NCI-H2196 treated with DMSO at 0.1 percent for 48 hours (cell line): ENCODE results near the gene SPG7.

Experiments used
- DNase-seq: peaks from one replicate; lab custom pipeline; 2025; ENCODE audit not compliant: unreplicated experiment; lab: John Stamatoyannopoulos, UW

Gene SPG7

DNA sequence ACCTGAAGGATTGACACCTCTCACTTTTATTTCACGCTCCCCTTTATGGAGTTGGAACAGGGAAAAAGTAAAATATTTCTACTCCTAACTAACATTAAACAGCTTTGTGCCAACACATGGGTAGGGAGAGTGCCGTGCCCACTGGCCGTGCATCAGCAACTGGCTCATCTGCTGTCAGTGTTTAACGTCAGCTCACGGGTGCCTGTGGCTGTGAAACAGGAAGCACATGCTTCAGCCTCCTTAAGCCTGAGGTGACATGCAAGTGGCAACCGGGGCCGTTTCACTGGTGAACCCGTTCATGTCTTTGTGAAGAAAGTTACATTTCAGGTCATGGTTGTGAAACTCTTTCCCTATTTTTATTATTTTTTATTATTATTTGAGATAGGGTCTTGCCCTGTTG lies 3.2 kb downstream of the SPG7 start:
- DNase-seq: no peak

DNA sequence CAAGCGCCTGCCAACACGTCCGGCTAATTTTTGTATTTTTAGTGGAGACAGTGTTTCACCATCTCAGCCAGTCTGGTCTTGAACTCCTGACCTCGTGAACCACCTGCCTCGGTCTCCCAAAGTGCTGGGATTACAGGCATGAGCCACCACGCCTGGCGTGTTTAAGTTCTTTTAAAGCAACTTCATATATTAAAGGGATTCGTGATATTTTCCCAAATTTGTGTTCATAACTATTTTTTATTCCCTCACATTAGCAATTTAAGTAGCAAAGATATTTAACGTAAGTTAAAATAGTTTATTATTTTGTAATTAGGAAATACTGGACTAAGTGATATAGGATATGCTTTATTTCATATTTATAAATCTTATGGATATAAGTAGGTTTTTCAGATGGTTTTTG lies 4.2 kb downstream of the SPG7 start:
- no peak for DNase-seq

DNA sequence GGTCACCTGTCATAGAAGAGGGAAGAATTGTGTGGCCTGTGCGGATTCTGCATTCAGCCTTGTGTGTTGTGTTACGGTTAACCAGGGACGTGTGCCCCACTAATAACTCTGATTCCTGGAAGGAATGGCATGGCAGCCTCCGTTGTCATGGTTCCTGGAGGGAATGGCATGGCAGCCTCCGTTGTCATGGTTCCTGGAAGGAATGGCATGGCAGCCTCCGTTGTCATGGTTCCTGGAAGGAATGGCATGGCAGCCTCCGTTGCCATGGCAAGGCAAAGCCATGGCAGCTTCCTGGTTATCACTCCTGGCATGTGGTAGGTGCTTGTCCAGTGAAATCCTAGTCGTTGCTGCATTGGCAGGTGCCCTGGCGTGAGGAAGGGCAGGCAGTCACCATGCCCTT lies 8.9 kb downstream of the SPG7 start:
- DNase-seq: no peak

DNA sequence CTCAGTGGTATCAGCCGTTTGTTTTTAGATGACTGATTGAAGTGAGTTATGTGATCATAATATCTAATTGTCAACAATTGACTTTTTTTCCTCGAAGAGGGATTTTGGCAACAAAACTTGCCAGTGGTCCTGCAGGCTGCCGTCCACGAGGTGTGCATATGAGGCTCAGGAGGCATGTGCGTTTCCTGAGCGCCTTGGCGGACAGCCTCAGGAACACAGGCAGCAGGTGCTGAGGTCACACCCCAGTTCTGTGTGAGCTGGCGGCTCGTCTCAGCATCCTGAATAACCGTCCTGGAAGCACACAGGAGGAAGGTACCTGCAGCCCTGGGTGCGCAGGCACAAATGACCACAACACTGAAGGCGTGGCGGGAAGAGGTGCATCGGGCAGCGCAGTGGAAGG lies 11.7 kb downstream of the SPG7 start:
- no peak for DNase-seq

DNA sequence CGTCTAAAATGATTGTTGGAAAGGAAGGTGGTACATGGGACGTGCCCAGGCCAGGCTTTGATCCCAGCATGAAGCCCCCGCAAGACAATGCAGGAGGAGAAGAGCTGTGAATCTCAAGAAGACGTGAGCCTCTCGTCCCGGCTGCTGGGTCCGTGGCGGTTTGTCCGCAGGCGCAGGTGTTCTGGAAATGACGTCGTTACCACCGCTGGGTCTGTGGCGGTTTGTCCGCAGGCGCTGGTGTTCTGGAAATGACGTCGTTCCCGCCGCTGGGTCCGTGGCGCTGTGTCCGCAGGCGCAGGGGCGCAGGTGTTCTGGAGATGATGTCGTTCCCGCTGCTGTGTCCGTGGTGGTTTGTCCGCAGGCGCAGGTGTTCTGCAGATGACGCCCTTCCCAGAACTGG lies 14.1 kb downstream of the SPG7 start:
- DNase-seq: no peak

DNA sequence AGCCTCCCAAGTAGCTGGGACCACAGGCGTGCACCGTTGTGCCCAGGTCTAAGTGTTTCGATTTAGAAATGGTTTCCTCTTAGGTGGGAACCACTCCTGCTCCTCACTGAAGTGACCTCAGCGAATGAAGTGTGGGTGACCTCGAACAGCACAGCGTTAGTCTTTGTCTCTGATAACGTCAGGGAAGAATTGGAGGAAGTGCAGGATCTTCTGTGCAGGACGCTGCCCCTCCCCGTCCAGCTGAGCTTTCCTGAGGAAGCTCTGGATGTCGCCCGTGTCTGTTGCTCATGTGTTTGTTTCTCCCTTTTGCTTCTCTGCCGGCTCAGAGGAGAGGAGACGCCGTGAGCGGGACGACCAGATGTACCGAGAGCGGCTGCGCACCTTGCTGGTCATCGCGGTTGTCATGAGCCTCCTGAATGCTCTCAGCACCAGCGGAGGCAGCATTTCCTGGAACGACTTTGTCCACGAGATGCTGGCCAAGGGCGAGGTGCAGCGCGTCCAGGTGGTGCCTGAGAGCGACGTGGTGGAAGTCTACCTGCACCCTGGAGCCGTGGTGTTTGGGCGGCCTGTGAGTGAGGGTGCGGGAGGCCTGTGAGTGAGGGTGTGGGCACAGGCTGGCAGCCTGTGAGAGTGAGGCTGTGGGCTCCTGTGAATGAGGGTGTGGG lies 15.6 kb downstream of the SPG7 start:
- DNase-seq: no peak

DNA sequence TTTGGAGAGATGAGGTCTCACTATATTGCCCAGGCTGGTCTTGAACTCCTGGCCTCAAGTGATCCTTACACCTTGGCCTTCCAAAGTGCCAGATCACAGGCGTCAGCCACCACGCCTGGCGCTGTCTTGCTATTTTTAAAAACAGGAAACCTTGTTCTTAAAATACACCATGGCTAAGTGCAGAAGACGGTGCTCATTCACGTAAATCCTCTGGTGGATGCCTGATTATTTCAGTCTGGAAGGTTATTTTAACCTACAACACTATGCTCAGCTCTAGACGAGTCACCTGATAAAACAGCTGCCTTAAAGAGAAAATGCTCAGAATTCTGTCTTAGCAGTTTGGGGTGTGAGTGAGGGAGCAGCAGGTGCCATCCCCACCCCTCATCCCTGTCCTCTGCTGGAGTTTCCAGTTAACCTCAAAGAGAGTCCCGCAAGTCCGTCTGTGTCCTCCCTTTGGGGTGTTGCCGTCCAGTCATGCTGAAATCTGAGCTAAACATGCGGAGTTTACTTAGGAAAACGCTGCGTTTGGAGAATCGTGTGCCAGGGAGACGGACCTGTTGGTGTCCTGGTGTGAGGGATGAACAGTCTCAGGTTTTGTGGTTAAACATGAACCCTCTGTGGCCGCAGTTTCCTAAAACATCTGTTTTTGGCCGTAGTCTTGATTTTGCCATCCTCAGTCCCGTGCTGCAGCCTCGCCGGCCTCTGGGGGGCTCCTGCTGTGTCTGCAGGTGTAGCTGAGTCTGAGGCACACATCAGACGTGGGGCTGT lies 17.1 kb downstream of the SPG7 start:
- DNase-seq: no peak

DNA sequence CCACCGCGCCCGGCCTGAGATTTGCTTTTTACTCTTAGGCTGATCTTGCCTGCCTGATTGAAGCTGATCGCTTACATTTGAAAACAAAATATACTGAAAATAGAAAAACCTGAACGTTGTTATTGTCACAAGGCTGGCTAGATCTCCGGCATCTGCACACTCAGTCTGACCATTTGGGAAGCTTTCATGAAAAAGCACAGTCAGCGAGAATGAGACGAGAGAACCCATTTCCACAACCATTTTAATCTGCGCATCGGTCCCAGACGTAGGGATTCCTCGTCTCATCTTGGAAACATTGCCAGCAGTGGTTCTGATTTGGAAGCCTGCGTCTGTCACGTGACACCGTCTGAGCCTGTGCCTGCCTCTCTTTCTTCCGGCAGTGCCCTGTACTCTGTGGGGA lies 20.9 kb downstream of the SPG7 start:
- DNase-seq: no peak

DNA sequence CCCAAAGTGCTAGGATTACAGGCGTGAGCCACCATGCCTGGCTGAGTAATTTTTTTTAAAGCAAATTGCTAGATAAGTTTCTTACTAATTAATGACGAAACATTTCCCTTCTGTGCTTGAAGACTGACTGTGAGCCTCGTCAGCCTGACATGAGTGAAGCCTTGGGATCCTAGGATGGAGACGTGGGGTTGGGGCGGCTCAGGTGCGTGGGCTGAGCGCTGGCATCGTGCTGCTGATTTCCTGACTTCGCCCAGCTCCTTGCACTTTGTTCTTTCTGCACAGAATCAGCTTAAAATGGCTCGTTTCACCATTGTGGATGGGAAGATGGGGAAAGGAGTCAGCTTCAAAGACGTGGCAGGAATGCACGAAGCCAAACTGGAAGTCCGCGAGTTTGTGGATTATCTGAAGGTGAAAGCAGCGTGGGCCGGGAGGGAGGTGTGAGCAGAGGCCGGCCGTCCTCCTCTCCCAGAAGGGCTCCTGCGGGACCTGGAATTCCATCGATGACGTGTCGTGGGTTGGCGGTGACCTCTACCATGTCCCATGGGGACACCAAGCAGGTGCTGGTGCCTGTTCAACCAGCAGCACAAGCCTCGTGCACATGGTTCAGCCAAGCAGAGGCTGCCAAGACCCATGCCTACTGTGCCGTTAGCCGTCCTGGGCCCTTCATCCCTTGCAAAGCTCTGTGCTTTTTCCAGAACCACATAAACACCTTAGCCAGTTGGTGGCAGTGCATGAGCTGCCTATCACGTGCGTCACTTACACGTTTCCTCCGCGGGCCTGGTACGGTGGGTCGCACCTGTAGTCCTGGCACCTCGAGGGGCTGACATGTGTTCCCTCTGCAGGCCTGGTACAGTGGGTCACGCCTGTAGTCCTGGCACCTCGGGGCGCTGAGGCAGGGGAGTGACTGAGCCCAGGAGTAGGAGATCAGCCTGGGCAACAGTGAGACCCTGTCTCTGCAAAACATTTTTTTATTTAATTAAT lies 22.5 kb downstream of the SPG7 start:
- no peak for DNase-seq

DNA sequence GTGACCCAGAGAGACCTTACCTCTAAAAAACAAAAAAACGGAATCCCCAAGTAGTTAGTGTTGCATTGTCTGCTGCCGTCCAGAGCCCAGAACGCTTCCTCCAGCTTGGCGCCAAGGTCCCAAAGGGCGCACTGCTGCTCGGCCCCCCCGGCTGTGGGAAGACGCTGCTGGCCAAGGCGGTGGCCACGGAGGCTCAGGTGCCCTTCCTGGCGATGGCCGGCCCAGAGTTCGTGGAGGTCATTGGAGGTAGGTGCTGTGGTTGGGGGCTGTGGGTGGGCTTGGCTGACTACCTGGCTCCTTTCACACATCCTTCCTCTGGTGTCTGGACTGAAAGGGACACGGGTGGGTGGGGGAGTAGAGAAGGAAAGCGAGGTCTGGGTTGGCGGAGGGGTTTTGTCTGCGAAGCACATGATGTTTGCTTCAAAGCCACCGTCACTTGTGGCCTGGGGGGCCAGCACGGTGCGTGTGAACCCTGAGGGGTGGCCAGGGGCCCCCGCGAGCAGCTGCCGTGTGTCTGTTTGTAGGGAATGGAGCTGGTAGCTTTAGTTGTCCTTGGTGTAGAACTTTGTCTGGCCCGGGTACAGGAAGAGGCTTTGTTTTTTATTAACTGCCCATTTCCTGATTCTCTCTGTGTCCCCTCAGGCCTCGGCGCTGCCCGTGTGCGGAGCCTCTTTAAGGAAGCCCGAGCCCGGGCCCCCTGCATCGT lies 23.8 kb downstream of the SPG7 start:
- DNase-seq: no peak

DNA sequence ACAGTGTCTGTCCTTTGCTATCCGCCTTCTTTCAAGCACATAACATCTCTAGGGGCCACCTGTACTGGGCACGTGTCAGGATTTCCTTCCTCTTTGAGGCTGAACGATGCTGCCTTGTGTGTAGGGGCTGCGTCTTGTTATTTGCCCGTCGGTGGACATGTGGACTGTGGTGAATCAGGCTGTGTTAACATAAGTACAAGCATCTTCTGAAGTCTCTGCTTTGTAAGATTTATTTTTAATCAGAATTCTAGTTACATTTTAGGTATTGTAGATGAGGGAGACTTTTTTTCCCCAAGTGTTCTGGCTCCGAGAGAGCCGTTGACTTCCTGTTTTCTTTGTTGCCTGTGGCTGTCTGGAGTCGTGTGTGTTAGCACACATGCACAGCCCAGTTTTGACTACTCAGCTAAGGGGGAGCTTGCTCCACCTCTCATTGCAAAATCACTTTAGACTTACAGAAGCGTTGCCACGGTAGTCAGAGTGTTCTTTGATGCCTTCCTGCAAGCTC lies 26.1 kb downstream of the SPG7 start:
- DNase-seq: no peak

DNA sequence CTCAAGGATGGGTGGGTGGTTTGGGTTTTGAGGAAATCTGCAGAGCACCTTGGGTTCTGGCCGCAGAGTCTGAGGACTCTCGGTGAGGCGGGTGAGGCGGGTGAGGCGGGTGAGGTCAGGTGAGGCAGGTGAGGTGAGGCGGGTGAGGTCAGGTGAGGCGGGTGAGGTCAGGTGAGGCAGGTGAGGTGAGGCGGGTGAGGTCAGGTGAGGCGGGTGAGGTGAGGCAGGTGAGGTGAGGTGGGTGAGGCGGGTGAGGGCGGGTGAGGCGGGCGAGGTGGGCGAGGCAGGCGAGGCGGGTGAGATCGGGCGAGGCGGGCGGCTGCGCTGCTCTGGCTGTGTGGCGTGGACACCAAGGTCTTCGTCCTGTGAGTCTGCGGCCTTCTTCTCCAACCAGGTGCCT lies 28.2 kb downstream of the SPG7 start:
- no peak for DNase-seq

DNA sequence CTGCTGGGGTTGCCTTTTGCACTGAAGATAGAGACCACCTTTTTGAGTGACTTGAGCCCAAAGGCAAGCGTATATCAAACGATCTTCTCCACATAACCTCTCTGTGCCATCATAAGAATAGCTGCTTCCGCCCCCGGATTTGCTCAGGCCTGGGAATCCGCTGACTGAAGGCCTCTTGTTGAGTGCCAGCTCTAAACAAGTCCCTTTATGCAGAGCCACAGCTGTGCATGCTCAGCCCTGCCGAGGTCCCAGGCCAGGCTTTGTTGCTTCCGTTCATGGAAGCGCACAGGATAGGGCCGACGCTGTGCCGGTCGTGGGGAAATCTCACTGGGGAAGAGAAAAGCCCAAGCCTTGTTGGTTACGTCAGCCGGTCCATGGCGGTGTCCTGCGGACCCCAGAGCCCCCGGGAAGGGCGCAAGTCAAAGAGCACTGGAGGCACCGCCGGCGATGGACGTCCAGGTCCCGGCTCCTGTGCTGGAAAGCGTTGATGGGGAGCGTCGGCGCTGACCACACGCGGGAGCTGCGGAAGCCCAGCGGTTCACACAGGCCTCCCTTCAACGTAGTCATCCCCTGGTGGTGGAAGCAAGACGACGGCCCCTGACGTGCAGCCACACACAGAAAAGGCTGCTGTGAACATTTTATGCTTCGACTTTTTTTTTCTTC lies 28.8 kb downstream of the SPG7 start:
- no peak for DNase-seq

DNA sequence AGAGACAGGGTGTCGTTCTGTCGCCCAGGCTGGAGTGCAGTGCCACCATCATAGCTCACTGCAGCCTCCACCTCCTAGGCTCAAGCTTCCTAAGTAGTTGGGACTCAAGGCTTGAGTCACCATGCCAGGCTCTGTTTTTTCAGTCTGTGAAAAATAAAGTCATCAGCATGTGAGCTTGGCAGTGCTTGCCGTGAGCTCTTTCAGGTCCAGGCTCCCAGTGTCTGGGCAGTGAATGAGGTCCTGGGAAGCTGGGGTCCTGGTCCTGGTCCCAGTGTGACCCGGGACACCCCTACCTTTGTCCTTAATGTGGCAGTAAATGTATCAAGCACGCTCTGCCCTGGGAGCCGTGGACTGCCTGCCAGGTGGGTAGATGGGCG lies 29.3 kb downstream of the SPG7 start:
- no peak for DNase-seq

DNA sequence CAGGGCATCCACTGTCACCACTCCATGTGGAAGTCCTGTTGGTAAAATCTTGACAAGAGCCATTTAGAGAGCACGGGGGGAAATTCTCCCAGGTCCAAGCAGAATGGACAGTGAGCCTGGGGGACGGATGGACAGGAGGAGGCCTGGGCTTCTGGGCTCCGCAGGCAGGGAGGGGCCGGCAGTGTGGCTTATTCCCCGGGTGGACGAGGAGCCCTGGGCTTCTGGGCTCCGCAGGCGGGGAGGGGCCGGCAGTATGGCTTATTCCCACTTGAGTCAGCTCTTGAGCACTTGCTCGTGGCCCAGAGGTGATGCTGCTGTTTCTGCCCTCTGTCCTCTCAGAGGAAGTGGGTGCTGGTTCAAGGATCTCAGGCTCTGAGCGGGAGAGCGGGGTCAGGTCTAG lies 30.1 kb downstream of the SPG7 start:
- DNase-seq: no peak

DNA sequence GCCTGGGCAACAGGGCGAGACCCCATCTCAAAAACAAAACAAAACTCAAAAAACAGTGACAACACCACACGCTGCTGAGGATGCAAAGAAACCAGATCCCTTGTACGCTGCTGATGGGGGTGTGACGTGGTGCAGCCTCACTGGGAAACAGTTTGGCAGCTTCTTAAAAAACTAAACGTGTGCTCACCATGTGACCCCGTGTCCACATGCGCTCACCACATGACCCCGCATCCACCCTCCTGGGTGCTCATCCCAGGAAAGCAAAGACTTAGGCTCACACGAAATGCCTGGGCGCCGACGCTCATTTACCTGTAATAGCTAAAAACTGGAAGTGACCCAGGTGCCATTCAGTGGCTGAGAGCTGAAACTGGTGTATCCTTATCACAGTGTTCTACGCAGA lies 32.4 kb downstream of the SPG7 start:
- no peak for DNase-seq

DNA sequence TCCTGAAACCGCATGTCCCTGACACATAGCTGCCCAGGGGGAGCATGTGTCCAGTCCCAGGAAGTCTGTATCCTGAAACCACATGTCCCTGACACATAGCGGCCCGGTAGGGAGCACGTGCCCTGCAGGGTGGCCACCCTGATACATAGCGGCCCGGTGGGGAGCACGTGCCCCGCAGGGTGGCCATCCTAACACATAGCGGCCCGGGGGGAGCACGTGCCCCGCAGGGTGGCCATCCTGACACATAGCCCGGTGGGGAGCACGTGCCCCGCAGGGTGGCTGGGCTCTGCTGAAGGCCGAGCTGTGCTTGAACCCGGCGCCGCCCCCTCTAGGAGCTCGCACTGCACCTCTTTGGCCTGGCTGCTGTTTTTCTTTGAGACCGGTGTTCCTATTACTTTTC lies 33.6 kb downstream of the SPG7 start:
- DNase-seq: no peak

DNA sequence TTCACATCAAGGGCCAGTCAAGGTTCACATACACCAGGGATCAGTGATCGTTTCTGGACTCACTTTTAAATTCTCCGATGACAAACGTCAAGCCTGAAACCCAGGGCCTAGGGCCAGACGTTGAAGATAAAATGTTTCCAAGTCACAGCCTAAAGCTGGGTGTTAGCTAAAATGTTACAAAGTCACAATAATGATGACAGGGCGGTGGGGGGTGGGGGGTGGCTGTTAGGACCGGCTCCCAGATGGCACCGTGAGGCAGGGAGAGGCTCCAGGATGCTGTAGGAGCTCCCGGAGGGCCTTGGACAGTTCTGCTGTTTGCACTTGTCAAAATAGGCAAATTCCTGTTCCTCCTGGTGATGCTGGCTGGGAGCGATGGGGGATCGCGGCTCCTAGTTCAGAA lies 35.9 kb downstream of the SPG7 start:
- DNase-seq: no peak

DNA sequence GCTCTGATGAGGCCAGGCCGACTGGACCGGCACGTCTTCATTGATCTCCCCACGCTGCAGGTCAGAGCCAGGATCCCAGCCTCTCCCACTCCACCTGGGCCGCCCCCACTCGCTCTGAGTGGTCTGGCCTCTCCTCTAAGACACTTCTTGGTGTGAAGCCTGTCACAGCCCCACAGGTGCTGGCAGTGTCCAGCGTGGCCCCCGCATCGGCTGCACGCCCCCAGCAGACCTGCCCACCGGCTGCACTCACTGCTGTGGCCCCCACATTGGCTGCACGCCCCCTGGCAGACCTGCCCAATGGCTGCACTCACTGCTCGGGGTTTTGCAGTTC lies 36.5 kb downstream of the SPG7 start:
- no peak for DNase-seq

DNA sequence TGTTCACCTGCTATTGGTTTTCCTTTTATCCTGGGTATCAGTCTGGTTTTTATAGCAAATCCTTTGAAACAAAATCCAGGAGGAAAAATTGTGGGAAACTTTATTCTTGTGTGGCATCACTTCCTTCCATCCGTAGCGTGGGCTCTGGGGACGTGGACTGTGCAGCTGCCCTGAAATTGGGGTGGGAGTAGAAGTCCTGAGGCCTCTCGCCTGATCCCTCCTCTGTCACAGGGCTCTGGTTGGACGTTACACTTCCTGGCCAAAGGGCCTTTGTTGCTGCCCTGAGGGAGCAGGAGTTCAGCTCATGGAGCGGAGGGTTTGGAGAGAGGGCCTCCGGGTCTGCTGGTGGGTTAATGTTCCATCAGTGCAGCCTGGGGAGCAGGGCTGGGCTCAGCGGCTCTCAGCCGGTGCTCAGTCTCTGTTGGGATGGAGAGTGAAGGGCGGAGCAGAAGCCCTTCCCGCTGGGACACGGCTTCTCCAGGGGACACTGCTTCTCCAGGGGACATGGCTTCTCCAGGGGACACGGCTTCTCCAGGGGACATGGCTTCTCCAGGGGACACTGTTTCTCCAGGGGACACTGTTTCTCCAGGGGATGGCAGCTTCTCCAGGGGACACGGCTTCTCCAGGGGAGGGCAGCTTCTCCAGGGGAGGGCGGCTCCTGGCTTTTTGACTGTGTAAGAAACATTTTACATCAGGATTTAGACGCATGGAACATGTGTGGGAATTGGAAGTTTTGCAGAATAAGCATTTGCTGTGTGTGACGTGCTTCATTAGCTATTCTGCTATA lies 37.0 kb downstream of the SPG7 start:
- DNase-seq: no peak
